Measurements from ENCODE around the gene HOXC5. TPM values are rescaled to one million over a fixed set of nuclear protein-coding genes. Genes with fewer than 3 reads are reported as not detected.
A peak's percentile ranks its signal among the peaks of the same experiment; 100 is the strongest.

HOXC5 gene
- total RNA-seq, 2 donors from 2014 or later, result not detected

- no peak overlapping the region for H3K4me3 Mint-ChIP-seq
- no peak for TF ChIP-seq CTCF (conservative IDR thresholded peaks at IDR 0.05)
- no peaks in the 10 kb centered on the region for H3K36me3 Mint-ChIP-seq (ENCODE audit: low read depth)
- WGBS, 2 experiments (ENCODE audit: insufficient coverage in 1 of 2, insufficient read length in 1 of 2), result 14 to 22% methylated on average over 6 to 7 of the region's 7 CpGs
- peak; percentile 52 for DNase-seq
- H3K27ac Mint-ChIP-seq, result no peak overlapping the region
- Histone ChIP-seq H3K4me1 (ENCODE audit: control insufficient read depth, insufficient read depth, low read length) (no peaks in the 10 kb centered on the region), H3K36me3 (ENCODE audit: control insufficient read depth, insufficient read depth, low read length) (no peaks in the 10 kb centered on the region), H3K9me3 (ENCODE audit: control insufficient read depth, low read length) (no peaks in the 10 kb centered on the region), H3K4me3 (ENCODE audit: low read length) (no peak overlapping the region), H3K27ac (ENCODE audit: low read depth, low read length) (no peak overlapping the region), H3K9ac (ENCODE audit: extremely low read depth, low read length, poor library complexity, severe bottlenecking) (no peak overlapping the region), H3K27me3 (ENCODE audit: control insufficient read depth, insufficient read depth, low read length, poor library complexity, severe bottlenecking) (peaks cover 100% of the 10 kb centered on the region)
- H3K4me1 Mint-ChIP-seq, result no peaks in the 10 kb centered on the region
- peaks cover 98% of the 10 kb centered on the region for H3K27me3 Mint-ChIP-seq (ENCODE audit: insufficient read depth)
- no peaks in the 10 kb centered on the region for H3K9me3 Mint-ChIP-seq
Observed at GRCh38 chr12:54060975-54061778, 28.3 kb downstream of the HOXC5 start.

GRCh38 chr12:54065677-54066076, 32.8 kb downstream of the HOXC5 start:
- H3K9me3 ChIP-seq (ENCODE audit: control insufficient read depth, low read length), result no peaks in the 10 kb centered on the region

GRCh38 chr12:54066408-54066807, 33.6 kb downstream of the HOXC5 start:
- no peak for TF ChIP-seq CTCF (conservative IDR thresholded peaks at IDR 0.05)
- H3K27me3 Mint-ChIP-seq (ENCODE audit: insufficient read depth), result peaks cover 93% of the 10 kb centered on the region
- DNase-seq, result no peak
- no peak overlapping the region for H3K4me3 Mint-ChIP-seq
- Histone ChIP-seq H3K9me3 (ENCODE audit: control insufficient read depth, low read length) (no peaks in the 10 kb centered on the region), H3K36me3 (ENCODE audit: control insufficient read depth, insufficient read depth, low read length) (no peaks in the 10 kb centered on the region), H3K9ac (ENCODE audit: extremely low read depth, low read length, poor library complexity, severe bottlenecking) (no peak overlapping the region), H3K4me3 (ENCODE audit: low read length) (no peak overlapping the region), H3K27ac (ENCODE audit: low read depth, low read length) (no peak overlapping the region), H3K4me1 (ENCODE audit: control insufficient read depth, insufficient read depth, low read length) (no peaks in the 10 kb centered on the region), H3K27me3 (ENCODE audit: control insufficient read depth, insufficient read depth, low read length, poor library complexity, severe bottlenecking) (peaks cover 100% of the 10 kb centered on the region)
- H3K4me1 Mint-ChIP-seq, result no peaks in the 10 kb centered on the region
- WGBS, 2 experiments (ENCODE audit: insufficient coverage in 1 of 2, insufficient read length in 1 of 2), result no CpG with 5 or more reads among the region's 1 CpG
- no peak overlapping the region for H3K27ac Mint-ChIP-seq
- H3K9me3 Mint-ChIP-seq, result no peaks in the 10 kb centered on the region
- H3K36me3 Mint-ChIP-seq (ENCODE audit: low read depth), result no peaks in the 10 kb centered on the region

More at GRCh38 chr12:54065677-54066076, 32.8 kb downstream of the HOXC5 start:
- Mint-ChIP-seq H3K27me3 (ENCODE audit: insufficient read depth) (peaks cover 93% of the 10 kb centered on the region), H3K4me3 (no peak overlapping the region), H3K36me3 (ENCODE audit: low read depth) (no peaks in the 10 kb centered on the region), H3K27ac (no peak overlapping the region), H3K4me1 (no peaks in the 10 kb centered on the region), H3K9me3 (no peaks in the 10 kb centered on the region)
- peaks cover 100% of the 10 kb centered on the region for H3K27me3 ChIP-seq (ENCODE audit: control insufficient read depth, insufficient read depth, low read length, poor library complexity, severe bottlenecking)
- DNase-seq, result no peak
- no peak overlapping the region for H3K9ac ChIP-seq (ENCODE audit: extremely low read depth, low read length, poor library complexity, severe bottlenecking)
- TF ChIP-seq CTCF (conservative IDR thresholded peaks at IDR 0.05), result no peak
- no peaks in the 10 kb centered on the region for H3K36me3 ChIP-seq (ENCODE audit: control insufficient read depth, insufficient read depth, low read length)
- H3K27ac ChIP-seq (ENCODE audit: low read depth, low read length), result no peak overlapping the region
- no peak overlapping the region for H3K4me3 ChIP-seq (ENCODE audit: low read length)
- no peaks in the 10 kb centered on the region for H3K4me1 ChIP-seq (ENCODE audit: control insufficient read depth, insufficient read depth, low read length)
